GM23338 (cell line): ENCODE data around the gene PRSS48.

ENCODE experiments used
- CREB1 ChIP-seq: fragments of 250-450 bp; sonication (Bioruptor Pico); IDR thresholded peaks from 2 replicates; pipeline ENCODE4 v1.5.0; 2020; ENCODE audit warnings: low read depth, mild to moderate bottlenecking, moderate library complexity
- CTCF ChIP-seq, 2 experiments: fragments of 200-600 bp in 1 of 2; sonication (generic) in 1 of 2; conservative IDR thresholded peaks; 2 replicates each; pipeline versions ENCODE4 v1.5.1 to v1.6.1; 2016 to 2017; ENCODE audit warnings: antibody characterized with exemption in 2 of 2, low read depth in 2 of 2, mild to moderate bottlenecking in 2 of 2, moderate library complexity in 1 of 2
- ETS1 ChIP-seq: IDR thresholded peaks from 2 replicates; pipeline ENCODE4 v1.6.1; 2016; ENCODE audit warnings: antibody characterized with exemption
- EZH2 ChIP-seq: fragments of 200-600 bp; sonication (generic); IDR thresholded peaks from one replicate; pipeline ENCODE4 v1.8.0; 2017; ENCODE audit warnings: antibody characterized with exemption, mild to moderate bottlenecking, low read depth; ENCODE audit not compliant: unreplicated experiment
- EZH2phosphoT487 ChIP-seq: fragments of 200-600 bp; sonication (generic); IDR thresholded peaks from one replicate; pipeline ENCODE4 v1.8.1; 2018; ENCODE audit warnings: antibody characterized with exemption; ENCODE audit not compliant: unreplicated experiment
- JUNB ChIP-seq: IDR thresholded peaks from one replicate; pipeline ENCODE4 v1.6.1; 2016; ENCODE audit warnings: antibody characterized with exemption; ENCODE audit not compliant: unreplicated experiment
- NANOG ChIP-seq: IDR thresholded peaks from 2 replicates; pipeline ENCODE4 v1.6.1; 2016; ENCODE audit warnings: antibody characterized with exemption, borderline replicate concordance
- POLR2AphosphoS5 ChIP-seq: IDR thresholded peaks from 2 replicates; pipeline ENCODE4 v1.6.1; 2016; ENCODE audit warnings: antibody characterized with exemption, low read depth
- STAT1 ChIP-seq: IDR thresholded peaks from one replicate; pipeline ENCODE4 v1.6.1; 2016; ENCODE audit warnings: antibody characterized with exemption; ENCODE audit not compliant: unreplicated experiment
- ZNF114 ChIP-seq: fragments of 250-450 bp; sonication (Bioruptor Pico); IDR thresholded peaks from 2 replicates; pipeline ENCODE4 v1.5.0; 2020; ENCODE audit warnings: mild to moderate bottlenecking, moderate library complexity
- ZNF331 ChIP-seq: fragments of 250-450 bp; sonication (Bioruptor Pico); IDR thresholded peaks from 2 replicates; pipeline ENCODE4 v1.5.0; 2020; ENCODE audit warnings: low read depth, mild to moderate bottlenecking, moderate library complexity
- ZNF462 ChIP-seq: fragments of 250-450 bp; sonication (Bioruptor Pico); IDR thresholded peaks from 2 replicates; pipeline ENCODE4 v1.5.0; 2020; ENCODE audit warnings: mild to moderate bottlenecking, moderate library complexity
- TF ChIP-seq, protein P1 (sequence below): IDR thresholded peaks from one replicate; pipeline ENCODE4 v1.6.1; 2018; ENCODE audit warnings: antibody characterized with exemption; ENCODE audit not compliant: unreplicated experiment

GRCh38 chr4:151259752-151260151 is 17.2 kb upstream of the PRSS48 start:
- no peak for TF ChIP-seq CTCF (conservative IDR thresholded peaks at IDR 0.05; ENCODE audit: low read depth in 2 of 2)
- no peak for TF ChIP-seq POLR2AphosphoS5
- TF ChIP-seq EZH2 = no peak
- TF ChIP-seq STAT1 = no peak
- TF ChIP-seq, protein P1, sequence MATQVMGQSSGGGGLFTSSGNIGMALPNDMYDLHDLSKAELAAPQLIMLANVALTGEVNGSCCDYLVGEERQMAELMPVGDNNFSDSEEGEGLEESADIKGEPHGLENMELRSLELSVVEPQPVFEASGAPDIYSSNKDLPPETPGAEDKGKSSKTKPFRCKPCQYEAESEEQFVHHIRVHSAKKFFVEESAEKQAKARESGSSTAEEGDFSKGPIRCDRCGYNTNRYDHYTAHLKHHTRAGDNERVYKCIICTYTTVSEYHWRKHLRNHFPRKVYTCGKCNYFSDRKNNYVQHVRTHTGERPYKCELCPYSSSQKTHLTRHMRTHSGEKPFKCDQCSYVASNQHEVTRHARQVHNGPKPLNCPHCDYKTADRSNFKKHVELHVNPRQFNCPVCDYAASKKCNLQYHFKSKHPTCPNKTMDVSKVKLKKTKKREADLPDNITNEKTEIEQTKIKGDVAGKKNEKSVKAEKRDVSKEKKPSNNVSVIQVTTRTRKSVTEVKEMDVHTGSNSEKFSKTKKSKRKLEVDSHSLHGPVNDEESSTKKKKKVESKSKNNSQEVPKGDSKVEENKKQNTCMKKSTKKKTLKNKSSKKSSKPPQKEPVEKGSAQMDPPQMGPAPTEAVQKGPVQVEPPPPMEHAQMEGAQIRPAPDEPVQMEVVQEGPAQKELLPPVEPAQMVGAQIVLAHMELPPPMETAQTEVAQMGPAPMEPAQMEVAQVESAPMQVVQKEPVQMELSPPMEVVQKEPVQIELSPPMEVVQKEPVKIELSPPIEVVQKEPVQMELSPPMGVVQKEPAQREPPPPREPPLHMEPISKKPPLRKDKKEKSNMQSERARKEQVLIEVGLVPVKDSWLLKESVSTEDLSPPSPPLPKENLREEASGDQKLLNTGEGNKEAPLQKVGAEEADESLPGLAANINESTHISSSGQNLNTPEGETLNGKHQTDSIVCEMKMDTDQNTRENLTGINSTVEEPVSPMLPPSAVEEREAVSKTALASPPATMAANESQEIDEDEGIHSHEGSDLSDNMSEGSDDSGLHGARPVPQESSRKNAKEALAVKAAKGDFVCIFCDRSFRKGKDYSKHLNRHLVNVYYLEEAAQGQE = no peak
- TF ChIP-seq CREB1 = no peak
- TF ChIP-seq EZH2phosphoT487 = no peak
- TF ChIP-seq NANOG = no peak
- TF ChIP-seq JUNB = no peak
- no peak for TF ChIP-seq ETS1
- no peak for TF ChIP-seq ZNF114 (CRISPR knock-in tag)
- no peak for TF ChIP-seq ZNF462 (CRISPR knock-in tag)
- TF ChIP-seq ZNF331 = no peak
